ENCODE results near the gene VAV3.
"Not testable (repeated sequence)": the region's sequence is repeated elsewhere in the genome, so short reads cannot be mapped to it uniquely, and the experiment has no call there.

The VAV3 gene

DNA sequence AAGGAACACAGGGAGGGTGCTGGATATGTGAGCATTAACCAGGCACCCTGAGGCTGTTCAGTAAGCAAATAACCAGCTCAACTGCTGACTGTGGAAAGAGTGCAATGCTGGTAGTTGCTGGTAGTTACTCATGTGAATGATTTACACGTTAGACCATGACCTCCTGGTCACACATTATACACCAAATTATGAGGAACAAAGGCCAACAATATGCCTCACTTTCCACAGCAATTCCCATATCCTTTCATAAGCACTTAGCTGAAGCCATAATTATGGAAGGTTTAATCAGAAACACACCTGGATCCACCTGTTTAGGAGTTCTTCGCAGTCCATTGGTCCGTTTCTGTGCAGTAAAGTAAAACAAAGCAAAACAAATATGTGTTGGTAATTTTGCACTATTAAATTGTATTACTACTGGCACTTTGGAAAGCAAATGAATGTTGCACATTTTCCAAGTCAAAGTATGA, 281.8 kb downstream of the VAV3 start:
- DNase-seq (ENCODE audit: low read depth) = no peak

DNA sequence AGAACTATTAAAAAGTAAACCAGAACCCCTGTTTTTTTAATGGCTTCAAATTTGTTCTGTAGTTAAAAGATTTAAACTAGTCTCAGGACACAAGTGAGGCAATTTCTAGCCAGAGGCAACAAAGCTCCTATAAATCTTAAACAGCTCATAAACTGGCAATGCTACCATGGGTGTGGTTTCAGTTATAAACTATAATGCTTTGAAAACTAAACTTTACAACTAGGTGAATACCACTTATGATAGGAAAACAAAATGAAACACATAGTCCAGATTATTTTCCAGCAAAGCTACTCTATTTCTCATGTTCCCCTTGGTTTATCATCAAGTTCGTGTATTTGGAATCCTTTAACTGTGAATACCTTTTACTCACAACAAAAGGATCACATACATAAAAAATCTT, 282.5 kb downstream of the VAV3 start:
- no peak for DNase-seq (ENCODE audit: low read depth)

DNA sequence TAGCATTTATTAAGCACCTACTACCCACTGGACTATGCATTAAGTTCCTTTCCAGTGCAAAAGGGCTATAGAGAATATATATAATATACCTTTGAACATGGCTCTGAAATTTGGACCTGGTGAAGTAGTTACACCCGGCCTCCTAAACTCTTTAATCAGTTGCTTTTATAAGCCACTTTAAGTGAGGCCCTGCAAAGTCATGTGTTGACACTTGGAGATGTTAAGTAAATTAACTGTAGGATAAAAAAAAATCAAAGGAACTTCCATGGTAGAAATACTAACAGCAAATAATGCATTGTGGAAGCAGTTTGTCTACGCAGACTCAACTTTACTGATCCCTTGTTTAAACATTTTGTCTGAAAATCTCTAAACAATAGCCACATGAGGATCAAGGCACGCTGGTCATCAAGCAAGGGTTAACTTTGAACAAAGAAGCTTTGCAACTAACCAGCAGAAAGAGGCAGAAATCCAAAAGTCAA, 283.9 kb downstream of the VAV3 start:
- no peak for DNase-seq (ENCODE audit: low read depth)

DNA sequence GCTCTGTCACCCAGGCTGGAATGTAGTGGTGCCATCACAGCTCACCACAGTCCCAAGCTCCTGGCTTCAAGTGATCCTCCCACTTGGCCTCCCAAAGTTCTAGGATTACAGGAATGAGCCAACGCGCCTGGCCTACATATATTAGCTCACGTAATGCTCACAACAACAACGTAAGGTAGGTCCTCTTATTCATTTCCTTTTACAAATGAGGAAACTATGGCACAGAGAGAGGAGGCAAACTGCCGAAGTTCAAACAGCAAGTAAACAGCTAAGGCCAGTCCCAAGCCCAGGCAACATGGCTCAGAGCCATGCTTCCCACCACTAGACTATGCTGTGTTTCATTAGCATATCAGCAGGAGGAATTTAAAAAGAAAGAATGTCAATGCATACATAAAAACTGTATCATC, 284.4 kb downstream of the VAV3 start:
- no peak for DNase-seq (ENCODE audit: low read depth)

DNA sequence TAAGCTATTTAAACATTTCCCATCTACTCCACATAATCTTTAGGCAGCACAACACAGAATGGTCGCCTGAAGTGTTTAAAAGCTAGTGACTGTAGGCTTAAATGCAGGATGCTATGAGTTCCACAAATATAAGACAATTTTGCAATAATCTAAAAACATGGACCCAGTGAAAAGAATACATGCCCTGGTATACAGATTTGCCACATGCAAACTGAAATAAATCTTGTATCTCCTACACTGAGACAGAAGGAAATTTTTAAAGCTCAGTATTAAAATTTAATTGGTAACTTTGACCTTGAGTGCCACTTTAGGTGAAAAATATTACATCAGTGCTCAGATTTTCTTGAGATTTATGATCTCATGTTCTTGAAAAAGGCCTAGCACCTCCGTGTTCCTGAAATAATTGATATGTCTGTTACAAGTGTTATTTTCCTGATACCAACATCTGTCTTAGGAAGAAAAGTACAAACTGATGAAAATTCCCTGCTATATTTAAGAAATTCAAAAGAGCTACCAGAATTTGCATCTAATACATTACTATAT, 285.5 kb downstream of the VAV3 start:
- DNase-seq (ENCODE audit: low read depth) = no peak

DNA sequence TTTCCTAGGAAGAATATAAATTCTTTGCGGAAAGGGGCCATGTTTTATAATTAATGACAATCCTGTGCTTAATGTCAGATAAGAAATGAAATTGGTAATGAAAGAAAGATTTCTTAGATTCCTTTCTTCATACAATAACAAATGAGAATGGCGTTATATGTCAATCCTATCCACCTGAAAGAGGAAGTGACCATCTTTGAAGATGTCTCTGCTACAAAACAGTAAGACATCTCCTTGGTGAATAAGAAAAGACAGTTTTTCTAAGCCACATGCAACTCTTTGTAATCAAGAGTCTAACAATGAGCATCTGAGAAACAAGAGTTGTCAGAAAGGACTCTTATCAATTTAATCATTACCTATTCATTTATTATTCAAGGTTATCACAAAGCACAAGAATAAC, 286.0 kb downstream of the VAV3 start:
- no peak for DNase-seq (ENCODE audit: low read depth)

DNA sequence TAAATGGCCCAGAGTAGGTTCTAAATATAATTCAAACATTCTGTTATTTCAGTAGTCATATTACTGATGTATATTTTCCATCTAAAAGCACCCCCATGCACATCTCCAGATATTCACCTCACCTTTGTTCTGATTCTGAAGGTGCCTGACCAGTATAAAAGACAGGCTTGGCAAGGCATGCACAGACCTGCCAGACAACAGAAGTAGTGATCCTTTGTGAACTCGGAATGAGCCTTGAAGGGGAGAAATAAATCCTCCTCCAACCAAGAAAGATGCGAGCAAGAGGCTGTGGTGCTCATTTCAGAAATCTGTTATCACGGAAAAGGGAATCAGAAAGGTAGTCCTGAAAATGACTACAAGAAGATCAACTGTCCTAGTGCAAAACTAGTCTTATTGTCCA, 287.3 kb downstream of the VAV3 start:
- DNase-seq (ENCODE audit: low read depth) = no peak

DNA sequence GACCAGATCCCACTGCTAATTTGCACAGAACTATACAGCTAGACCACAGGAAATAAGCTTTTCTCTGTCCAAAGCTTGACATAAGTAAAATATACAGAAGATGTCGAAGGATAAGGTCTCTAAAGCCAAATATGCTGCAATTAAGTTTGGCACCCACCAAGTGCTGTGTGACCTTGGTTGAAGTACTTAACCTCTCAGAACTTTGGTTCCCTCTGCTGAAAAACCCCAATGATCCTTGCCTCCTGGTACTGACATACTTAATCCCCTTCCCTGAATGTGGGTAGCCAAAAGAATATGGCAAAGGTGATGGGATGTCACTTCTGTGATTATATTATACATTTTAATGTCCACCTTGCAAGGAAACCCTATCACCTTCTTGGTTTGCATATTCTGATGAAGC, 290.5 kb downstream of the VAV3 start:
- DNase-seq (ENCODE audit: low read depth) = no peak

DNA sequence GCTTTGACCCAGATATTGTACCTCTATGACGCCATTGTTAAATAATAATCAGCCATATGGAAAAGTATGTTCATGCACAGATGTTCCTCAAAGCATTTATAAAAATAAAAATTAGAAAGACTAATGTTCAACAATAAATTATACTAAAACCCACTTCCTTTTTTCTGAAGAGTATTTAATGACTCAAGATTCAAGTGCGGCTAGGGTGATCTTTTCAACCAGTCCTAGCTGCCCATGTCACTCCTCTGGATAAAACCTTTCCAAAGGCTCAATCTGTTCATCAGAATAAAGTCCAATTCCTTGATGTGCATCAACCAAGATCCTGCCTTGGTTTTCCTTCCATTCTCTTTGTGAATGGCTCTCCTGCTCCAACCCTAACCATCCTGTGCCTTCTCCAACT, 292.0 kb downstream of the VAV3 start:
- no peak for DNase-seq (ENCODE audit: low read depth)

DNA sequence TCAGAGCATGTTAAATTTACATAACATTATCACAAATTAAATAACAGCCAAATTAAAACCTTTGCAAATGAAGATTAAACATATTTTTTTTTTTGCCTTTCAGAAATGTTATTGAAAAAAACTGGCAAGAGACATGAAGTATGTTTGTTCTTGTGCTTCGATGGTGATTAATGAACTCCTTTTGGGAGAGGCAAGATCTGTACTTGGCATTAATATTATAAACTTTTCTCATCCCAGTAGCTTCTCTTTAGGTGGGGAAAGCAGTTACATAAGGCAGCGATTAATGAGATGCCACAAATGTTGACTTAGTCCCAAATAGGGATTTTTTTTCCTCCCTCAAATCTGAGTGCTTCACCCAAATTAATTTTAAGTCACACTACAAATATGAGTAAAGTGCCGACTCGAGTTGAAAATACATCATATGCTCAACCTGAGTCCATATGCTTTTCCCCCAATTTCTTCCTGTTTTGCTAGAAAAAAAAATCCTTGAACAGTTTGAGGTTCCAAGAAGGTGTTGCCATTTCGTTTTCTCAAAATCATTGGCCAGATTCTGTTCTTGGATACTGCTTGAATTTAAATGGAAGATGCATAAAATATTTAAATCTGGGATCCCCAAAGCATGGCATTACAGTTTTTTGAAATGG, 294.5 kb downstream of the VAV3 start:
- DNase-seq (ENCODE audit: low read depth) = no peak

DNA sequence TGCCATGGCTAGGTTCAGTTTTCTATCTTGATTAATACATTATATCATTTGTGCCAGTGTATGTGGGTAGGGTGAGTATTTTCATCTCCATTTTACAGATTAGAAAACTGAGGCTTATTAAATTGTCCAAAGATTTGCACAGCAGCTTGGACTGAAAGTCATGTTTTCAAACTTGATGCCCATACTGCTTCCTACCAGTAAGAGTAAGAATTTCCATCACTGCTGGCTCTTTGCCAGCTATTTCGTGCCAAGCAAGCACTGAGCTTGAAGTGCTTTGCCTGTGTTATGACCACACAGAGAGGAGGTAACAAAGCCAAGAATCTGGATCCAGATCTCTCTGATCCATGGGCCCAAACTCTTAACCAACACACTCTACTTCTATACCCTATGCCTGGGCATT, 295.0 kb downstream of the VAV3 start:
- DNase-seq (ENCODE audit: low read depth) = no peak

DNA sequence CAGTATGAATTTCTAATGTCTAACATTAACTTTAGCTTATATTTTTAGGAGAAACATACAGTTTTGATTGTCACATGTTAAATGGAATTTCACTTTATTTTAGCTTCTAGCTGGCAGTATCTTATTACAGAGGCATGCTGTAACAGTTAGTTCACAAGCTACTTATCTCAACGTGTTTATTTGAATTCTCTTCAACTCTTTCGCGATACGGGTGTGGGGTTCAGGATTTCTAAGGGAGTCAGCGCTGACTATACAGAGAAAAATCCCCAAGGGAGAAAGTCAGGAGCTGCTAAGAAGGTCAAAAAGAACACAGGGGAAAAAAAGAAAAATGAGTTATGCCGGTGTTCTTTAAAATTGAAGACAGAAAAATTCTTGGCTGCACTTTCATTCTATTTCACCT, 296.2 kb downstream of the VAV3 start:
- no peak for DNase-seq (ENCODE audit: low read depth)

DNA sequence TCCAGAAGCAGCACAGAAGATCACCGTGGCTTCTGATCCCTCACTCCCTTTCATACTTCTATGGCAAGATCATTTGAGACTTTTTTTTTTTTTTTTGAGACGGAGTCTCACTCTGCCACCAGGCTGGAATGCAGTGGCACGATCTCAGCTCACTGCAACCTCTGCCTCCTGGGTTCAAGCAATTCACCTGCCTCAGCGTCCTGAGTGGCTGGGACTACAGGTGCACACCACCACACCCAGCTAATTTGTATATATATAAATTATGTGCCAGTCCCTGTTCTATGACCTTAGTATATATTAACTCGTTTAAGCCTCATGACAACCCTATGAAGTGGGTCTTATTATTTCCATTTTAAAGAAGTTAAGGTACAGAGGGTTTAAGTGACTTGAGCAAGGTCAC, 298.5 kb downstream of the VAV3 start:
- no peak for DNase-seq (ENCODE audit: low read depth)

DNA sequence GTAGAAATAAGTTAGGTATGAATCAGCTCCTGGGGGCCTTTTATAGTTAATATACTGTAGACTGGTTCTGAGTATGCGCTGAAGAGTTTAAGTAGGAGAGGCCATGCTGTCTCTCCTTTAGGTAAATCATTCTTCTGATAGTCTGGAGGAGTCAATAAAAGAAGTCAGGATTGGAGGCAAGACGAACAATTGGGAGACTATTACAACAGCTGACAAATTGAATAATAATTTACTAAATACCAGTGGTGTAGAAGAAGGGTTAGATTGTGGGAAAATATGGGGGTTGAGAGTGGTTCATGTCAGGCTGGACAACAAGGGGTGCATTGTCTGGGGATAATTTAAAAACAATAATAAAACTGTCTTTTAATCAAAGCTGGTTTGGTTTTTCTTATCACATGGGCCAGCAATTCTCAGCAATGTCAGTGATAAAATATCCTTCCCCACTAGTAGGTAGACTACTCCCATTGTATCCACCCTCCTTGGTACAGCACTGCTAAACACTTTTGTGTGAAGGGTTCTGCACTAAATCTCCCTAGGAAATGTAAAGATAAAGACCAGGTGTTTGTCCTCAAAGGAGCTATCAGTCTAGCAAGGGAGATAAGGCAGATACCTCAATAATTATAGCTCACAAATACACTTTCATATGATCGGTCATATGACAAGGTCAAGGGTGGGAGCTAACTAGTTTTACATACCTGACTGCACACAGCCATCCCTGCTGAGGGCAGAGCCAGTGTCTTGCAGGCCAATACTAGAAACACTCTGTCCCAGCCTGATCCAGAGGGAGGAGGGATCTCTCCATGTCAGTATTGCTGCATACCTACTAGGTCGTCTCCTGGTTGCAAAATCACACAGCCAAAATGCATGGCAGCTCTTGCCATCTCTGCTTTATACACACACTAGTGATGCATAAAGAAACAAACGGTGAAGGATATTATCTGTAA, 299.7 kb downstream of the VAV3 start:
- no peak for DNase-seq (ENCODE audit: low read depth)

DNA sequence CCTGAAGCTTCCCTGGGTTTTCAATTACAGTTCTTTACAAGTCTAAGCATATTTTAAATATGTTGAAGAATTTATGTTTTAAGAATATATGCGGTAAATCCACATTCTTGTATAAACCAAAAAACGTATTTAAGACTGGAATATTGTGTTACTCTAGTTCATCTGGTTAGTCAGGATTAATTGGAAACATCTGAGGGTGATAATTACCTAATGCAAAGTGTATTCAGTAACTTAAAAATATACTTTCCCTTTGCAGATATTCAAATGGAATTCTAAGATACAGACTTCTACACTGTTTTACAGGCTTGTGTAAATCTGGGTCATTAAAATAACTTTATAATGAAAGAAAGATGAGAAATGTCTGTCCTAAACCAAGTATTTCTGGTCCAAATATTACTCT, 302.0 kb downstream of the VAV3 start:
- DNase-seq (ENCODE audit: low read depth) = no peak

DNA sequence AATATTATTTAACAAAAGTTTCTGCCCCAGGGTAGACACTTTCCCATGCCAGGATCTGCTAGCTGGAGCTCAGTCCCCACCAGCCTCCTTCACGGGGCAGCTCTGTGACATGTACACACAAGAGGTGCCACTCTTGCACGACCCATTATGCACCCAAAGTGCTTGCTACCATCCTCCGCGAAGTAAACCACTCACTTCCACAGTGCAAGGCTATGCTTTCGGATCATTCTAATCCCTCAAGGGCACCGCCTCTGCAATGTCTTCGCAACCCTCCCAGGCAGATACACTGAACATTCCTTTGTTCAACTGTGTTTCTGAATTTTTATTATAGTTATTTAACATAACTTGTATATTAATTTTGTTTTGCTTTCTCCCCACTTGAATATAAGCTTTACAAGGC, 303.8 kb downstream of the VAV3 start:
- DNase-seq (ENCODE audit: low read depth) = no peak

DNA sequence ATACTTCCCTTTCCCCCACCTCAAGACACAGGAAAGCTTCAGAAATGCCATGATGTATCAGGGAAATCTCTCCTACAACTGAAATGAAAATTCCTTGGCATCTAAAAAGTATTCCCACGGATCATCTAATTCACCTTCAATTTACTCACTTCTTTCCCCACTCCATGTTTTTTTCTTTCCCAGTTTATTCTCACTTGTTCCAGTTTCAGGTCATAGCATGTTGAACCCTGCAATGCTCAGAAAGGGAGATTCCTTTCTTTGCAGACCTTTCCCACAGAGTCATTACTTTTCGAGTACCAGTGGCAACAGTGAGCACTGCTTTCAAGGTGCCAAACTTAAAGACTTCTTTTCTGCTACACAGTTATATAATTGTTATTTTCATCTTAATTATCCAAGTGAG, 305.0 kb downstream of the VAV3 start:
- DNase-seq (ENCODE audit: low read depth) = no peak

DNA sequence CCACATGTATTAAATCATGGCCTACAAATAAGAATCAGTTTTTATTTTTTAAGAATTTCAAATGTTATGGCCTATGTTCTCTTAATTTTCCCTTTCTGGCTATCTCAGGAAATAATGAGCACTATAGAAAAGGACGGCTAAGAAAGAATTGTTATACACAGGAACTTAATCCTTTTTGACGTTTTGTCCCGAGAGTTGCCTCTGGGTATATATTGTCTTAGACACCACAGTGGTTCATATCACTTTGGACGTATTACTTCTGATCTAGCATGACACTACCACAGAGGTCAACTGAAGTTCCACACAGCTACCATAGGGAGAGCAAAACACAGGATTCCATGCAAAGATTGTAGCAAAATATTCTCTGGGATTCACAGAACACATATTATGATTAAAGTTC, 307.6 kb downstream of the VAV3 start:
- no peak for DNase-seq (ENCODE audit: low read depth)

DNA sequence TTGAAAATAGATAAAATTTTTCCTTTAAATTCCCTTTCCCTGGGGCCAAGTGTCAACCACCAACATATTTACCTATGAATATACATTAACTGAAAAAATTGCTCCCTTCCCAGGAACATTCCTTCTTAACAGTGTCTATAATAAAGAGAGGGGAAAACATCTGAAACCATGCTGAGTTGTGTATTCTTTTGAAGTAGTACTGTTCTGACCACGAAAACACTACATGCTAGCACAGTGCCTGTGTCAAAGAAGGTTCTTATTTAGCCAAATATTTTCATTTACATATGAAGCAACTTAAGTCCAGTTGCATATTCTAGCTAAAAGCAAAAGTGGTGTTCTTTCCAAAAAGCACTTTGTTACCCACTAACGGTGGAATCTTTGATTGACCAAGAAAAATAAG, 311.2 kb downstream of the VAV3 start:
- DNase-seq (ENCODE audit: low read depth) = no peak

DNA sequence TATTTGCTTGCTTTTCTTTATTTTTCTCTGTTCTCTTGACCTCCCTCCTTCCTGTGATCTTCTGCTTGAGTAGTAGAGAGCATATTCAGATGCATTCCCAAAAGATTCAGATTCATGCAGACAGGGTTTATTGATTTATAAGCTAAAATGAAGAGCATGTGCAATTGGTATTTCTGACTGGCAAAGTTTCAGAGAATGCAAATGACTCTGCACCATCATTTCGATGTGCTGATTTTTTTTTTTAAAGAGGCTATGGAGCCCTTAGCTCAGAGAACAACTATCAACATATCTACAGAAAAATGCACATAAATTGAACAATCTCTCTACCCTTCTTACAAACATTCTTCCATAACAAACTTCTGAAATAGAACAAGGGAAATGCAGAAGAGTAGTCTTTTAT, 312.0 kb downstream of the VAV3 start:
- no peak for DNase-seq (ENCODE audit: low read depth)

DNA sequence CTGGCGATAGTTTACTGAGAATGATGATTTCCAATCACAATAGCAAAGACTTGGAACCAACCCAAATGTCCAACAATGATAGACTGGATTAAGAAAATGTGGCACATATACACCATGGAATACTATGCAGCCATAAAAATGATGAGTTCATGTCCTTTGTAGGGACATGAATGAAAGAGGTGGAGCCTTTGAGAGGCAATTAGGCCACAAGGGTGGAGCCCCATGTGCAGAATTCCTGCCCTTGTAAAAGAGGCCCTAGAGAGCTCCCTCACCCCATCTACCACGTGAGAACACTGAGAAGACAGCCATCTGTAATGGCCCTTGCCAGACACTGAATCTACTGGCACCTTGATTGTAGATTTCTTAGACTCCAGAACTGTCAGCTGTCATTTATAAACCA, 314.2 kb downstream of the VAV3 start:
- DNase-seq (ENCODE audit: low read depth) = not testable (repeated sequence)

DNA sequence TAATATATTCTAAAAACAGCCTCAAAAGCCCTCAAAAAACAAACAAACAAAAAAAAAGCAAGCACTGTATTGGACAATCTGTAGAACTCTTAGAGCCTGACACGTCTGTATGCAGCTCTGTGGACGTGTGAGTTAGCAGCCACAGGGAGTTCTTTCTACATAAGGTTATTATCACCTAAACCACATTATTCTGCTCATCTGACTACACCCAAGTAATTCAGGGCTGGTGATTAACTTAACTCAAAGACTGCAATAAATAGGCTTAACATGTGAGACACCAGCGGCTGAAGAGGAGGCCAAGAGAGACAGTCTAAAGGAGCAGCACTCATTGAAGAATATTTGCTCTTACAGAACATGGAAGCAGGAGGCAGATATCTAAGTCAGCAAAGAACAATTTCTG, 316.0 kb downstream of the VAV3 start:
- no peak for DNase-seq (ENCODE audit: low read depth)

DNA sequence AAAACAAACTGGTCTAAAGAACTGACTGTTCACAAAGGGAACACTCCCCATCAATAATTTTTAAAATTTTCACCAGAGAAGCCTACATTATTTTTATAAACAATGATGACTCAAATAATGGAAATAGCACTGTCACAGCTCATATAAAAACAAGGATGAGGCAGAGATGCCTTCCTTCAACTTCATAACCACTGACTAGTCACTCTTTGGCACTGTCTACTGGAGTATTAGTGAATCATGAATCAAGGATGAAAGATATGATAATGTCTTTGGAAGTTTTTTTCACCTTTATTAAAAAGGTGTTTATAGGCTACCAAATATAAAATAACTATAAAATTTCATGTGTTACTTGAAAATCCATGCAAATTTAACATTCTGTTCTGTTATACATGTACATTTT, 316.9 kb downstream of the VAV3 start:
- DNase-seq (ENCODE audit: low read depth) = no peak
